PC-3 (cell line): Measurements from ENCODE around the gene SCUBE3. TPM values are rescaled to one million over a fixed set of nuclear protein-coding genes. Genes with fewer than 3 reads are reported as not detected.

ENCODE experiments used
- ATAC-seq: fragments of 200-7000 bp; cut with Tn5 transposase; 2 replicates; pipeline ENCODE4 v1.9.1; 2020; ENCODE audit warnings: mild to moderate bottlenecking, moderate library complexity
- Bru-seq: library from RNA; stranded (reverse); fragments of 400-500 nt; gene quantifications from one replicate; lab custom pipeline; 2021; lab: Mats Ljungman, UMichigan
- BruChase-seq, 2 experiments: library from RNA; stranded (reverse); fragments of 400-500 nt; gene quantifications; one replicate each; lab custom pipeline; 2021; lab: Mats Ljungman, UMichigan
- BruUV-seq: library from RNA; stranded (reverse); fragments of 400-500 nt; replicated peaks from 2 replicates; lab custom pipeline; 2021; lab: Mats Ljungman, UMichigan
- CTCF ChIA-PET: fragments of 300-600 bp; sonication (Branson Sonifier 250); formaldehyde crosslinking; loops from one replicate; lab custom pipeline; 2022; ENCODE audit warnings: antibody characterized with exemption; lab: Charles Lee
- POLR2A ChIA-PET: fragments of 300-600 bp; sonication (Branson Sonifier 250); formaldehyde crosslinking; loops from one replicate; lab custom pipeline; 2022; ENCODE audit warnings: antibody characterized with exemption; ENCODE audit not compliant: unreplicated experiment; lab: Charles Lee
- DNase-seq: peaks from one replicate; pipeline ENCODE4 v3.0.0-alpha.2; 2015
- H2AFZ ChIP-seq: fragments of 300-600 bp; sonication (generic); 2 replicates; pipeline ENCODE4 v1.6.0; 2016; ENCODE audit warnings: antibody characterized with exemption, low read length
- H3F3A ChIP-seq: fragments of 300-600 bp; sonication (generic); one replicate; pipeline ENCODE4 v1.6.0; 2017; ENCODE audit warnings: antibody characterized with exemption, low read length, control low read depth, mild to moderate bottlenecking; ENCODE audit not compliant: unreplicated experiment
- H3K27ac ChIP-seq: fragments of 300-600 bp; sonication (generic); 2 replicates; pipeline ENCODE4 v1.5.1; 2016; ENCODE audit warnings: mild to moderate bottlenecking, low read length
- H3K27me3 ChIP-seq: fragments of 300-600 bp; sonication (generic); 2 replicates; pipeline ENCODE4 v1.6.1; 2016; ENCODE audit warnings: low read length, mixed read lengths
- H3K36me3 ChIP-seq: fragments of 300-600 bp; sonication (generic); 2 replicates; pipeline ENCODE4 v1.6.1; 2016; ENCODE audit warnings: low read depth, mixed run types, low read length, mixed read lengths
- H3K4me1 ChIP-seq: fragments of 300-600 bp; sonication (generic); 2 replicates; pipeline ENCODE4 v1.5.1; 2016; ENCODE audit warnings: low read length; ENCODE audit not compliant: insufficient read depth
- H3K4me2 ChIP-seq: fragments of 300-600 bp; sonication (generic); 2 replicates; pipeline ENCODE4 v1.6.0; 2016; ENCODE audit warnings: low read length
- H3K4me3 ChIP-seq: fragments of 300-600 bp; sonication (generic); 2 replicates; pipeline ENCODE4 v1.5.1; 2016; ENCODE audit warnings: mild to moderate bottlenecking, low read length, mixed read lengths
- H3K79me2 ChIP-seq: fragments of 300-600 bp; sonication (generic); 2 replicates; pipeline ENCODE4 v1.6.1; 2017; ENCODE audit warnings: low read length, mixed read lengths
- H3K9ac ChIP-seq: fragments of 300-600 bp; sonication (generic); 2 replicates; pipeline ENCODE4 v1.6.0; 2016; ENCODE audit warnings: mild to moderate bottlenecking, low read length
- H3K9me2 ChIP-seq: fragments of 300-600 bp; sonication (generic); replicated peaks from 2 replicates; pipeline ENCODE4 v1.6.1; 2016; ENCODE audit warnings: mixed run types, low read length, mixed read lengths
- H3K9me3 ChIP-seq: fragments of 300-600 bp; sonication (generic); 2 replicates; pipeline ENCODE4 v1.6.1; 2016; ENCODE audit warnings: low read length, mixed read lengths
- H4K20me1 ChIP-seq: fragments of 300-600 bp; sonication (generic); 2 replicates; pipeline ENCODE4 v1.6.1; 2016; ENCODE audit warnings: low read length, mixed read lengths
- EZH2 ChIP-seq: fragments of 300-600 bp; sonication (generic); IDR thresholded peaks from one replicate; pipeline ENCODE4 v1.6.1; 2017; ENCODE audit warnings: antibody characterized with exemption, mild to moderate bottlenecking, low read length; ENCODE audit not compliant: unreplicated experiment
- EZH2phosphoT487 ChIP-seq: fragments of 300-600 bp; sonication (generic); IDR thresholded peaks from 2 replicates; pipeline ENCODE4 v1.6.1; 2018; ENCODE audit warnings: mild to moderate bottlenecking, antibody characterized with exemption, low read length, borderline replicate concordance
- intact Hi-C: fragments of 100-400 bp; cut with micrococcal nuclease; formaldehyde crosslinking; loops from 2 replicates; pipeline ENCODE4 v1.9.0; 2023
- long read RNA-seq: library from polyadenylated mRNA; unstranded; transcript quantifications from one replicate; pipeline ENCODE4 v2.0.0, GENCODE V29; 2021; ENCODE audit not compliant: unreplicated experiment
- total RNA-seq: library from RNA; depleted of rRNA; stranded (reverse); fragments of >200 nt; gene quantifications from 2 replicates; pipeline ENCODE4 v1.2.3, GENCODE V29; 2014; rRNA removed
- TF ChIP-seq, protein P1 (sequence below): fragments of 300-600 bp; sonication (generic); conservative IDR thresholded peaks from 2 replicates; pipeline ENCODE4 v1.5.1; 2017; ENCODE audit warnings: antibody characterized with exemption, low read depth, mild to moderate bottlenecking, low read length

The SCUBE3 gene
- 1.5 and 2.4 TPM in 2 replicates for total RNA-seq
- percentile 41 among the genes with signal in this experiment for Bru-seq, nascent RNA
- percentile 46 among the genes with signal in this experiment for BruChase-seq, experiment 1, labeled RNA remaining after a 6-hour chase
- BruChase-seq, experiment 2, labeled RNA remaining after a 2-hour chase, result percentile 41 among the genes with signal in this experiment
- long read RNA-seq, partial matches to known transcripts, result 1 of 4 reads
- long read RNA-seq, other reads (novel, unspliced or antisense), result 3 of 4 reads

GRCh38 chr6:35213824-35214756, at the start of gene SCUBE3:
Gene SCUBE3, plus strand, starts transcription at chr6:35213956. Its CDS starts 463 bp downstream, at chr6:35214419.
- H3K9me2 ChIP-seq, result no peaks in the 10 kb centered on the region
- no peaks in the 10 kb centered on the region for H4K20me1 ChIP-seq
- intact Hi-C loops, result no loop called here
- BruUV-seq, result no TSS peak
- peak within 1 kb of the TSS; percentile 85 for H2AFZ ChIP-seq
- peak within 1 kb of the TSS; percentile 47; the same call in 1 of the 2 replicates for H3K9ac ChIP-seq
- H3K27me3 ChIP-seq, result no peaks in the 10 kb centered on the region
- no peaks in the 10 kb centered on the region for H3K36me3 ChIP-seq
- H3F3A ChIP-seq, result no peaks in the 10 kb centered on the region
- peak within 1 kb of the TSS; percentile 94 for H3K4me2 ChIP-seq
- no peak within 1 kb of the TSS for H3K27ac ChIP-seq
- ChIA-PET CTCF (interaction anchor here (0.5 kb wide), 1 partner anchor 74 kb away, joined by 3 read pairs; no protein-coding TSS in a partner anchor), POLR2A (no interaction called here)
- H3K4me1 ChIP-seq, result peaks cover 13% of the 10 kb centered on the region; the same call in 1 of the 2 replicates
- DNase-seq (peak; percentile 10), ATAC-seq (peak; percentile 71)
- H3K4me3 ChIP-seq, result peak within 1 kb of the TSS; percentile 76
- H3K9me3 ChIP-seq, result no peaks in the 10 kb centered on the region
- TF ChIP-seq, protein P1, sequence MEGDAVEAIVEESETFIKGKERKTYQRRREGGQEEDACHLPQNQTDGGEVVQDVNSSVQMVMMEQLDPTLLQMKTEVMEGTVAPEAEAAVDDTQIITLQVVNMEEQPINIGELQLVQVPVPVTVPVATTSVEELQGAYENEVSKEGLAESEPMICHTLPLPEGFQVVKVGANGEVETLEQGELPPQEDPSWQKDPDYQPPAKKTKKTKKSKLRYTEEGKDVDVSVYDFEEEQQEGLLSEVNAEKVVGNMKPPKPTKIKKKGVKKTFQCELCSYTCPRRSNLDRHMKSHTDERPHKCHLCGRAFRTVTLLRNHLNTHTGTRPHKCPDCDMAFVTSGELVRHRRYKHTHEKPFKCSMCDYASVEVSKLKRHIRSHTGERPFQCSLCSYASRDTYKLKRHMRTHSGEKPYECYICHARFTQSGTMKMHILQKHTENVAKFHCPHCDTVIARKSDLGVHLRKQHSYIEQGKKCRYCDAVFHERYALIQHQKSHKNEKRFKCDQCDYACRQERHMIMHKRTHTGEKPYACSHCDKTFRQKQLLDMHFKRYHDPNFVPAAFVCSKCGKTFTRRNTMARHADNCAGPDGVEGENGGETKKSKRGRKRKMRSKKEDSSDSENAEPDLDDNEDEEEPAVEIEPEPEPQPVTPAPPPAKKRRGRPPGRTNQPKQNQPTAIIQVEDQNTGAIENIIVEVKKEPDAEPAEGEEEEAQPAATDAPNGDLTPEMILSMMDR, result no peak
- no peak for TF ChIP-seq EZH2phosphoT487
- TF ChIP-seq EZH2, result no peak
- no peaks in the 10 kb centered on the region for H3K79me2 ChIP-seq

DNA sequence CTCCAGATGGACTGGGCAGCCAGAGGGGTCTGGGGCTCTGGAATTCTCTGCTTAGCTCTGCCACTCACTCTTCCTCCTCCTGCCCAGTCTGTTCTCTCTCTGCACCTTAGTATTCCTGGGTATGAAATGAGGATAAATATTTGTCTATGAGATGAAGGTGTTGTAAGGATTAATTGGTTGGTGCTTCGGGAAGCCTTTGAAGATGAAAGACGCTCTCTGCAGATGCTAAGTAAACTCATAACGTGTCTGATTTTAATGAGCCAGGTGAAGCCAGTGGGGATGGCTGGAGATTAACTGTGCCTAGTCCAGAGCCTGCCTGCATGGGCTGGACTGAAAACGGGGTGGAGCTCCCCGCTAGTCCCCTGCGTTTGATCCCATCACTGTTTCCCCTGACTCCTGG, 49.5 kb upstream of the SCUBE3 start:
- no peak overlapping the region for H3K4me3 ChIP-seq
- H2AFZ ChIP-seq, result no peak overlapping the region
- H3K27ac ChIP-seq, result no peak overlapping the region
- no peaks in the 10 kb centered on the region for H4K20me1 ChIP-seq
- H3K36me3 ChIP-seq, result no peaks in the 10 kb centered on the region
- H3K9me3 ChIP-seq, result no peaks in the 10 kb centered on the region
- no peak for TF ChIP-seq EZH2
- TF ChIP-seq, protein P1, result no peak
- no peak for TF ChIP-seq EZH2phosphoT487
- no peaks in the 10 kb centered on the region for H3F3A ChIP-seq
- CTCF ChIA-PET, result no interaction called here
- H3K4me2 ChIP-seq, result no peak overlapping the region
- POLR2A ChIA-PET, result no interaction called here
- DNase-seq (no peak), ATAC-seq (no peak)
- H3K79me2 ChIP-seq, result no peaks in the 10 kb centered on the region
- BruUV-seq, result no TSS peak
- intact Hi-C loops, result no loop called here
- no peaks in the 10 kb centered on the region for H3K27me3 ChIP-seq
- H3K9ac ChIP-seq, result no peak overlapping the region; the same call in 1 of the 2 replicates
- H3K4me1 ChIP-seq, result peaks cover 26% of the 10 kb centered on the region
- H3K9me2 ChIP-seq, result no peaks in the 10 kb centered on the region
